SIG-M5 (cell line): ENCODE measurements around the gene ABCC4.

ENCODE experiments used
- DNase-seq: peaks from one replicate; lab custom pipeline; 2025; lab: John Stamatoyannopoulos, UW

Gene ABCC4

DNA sequence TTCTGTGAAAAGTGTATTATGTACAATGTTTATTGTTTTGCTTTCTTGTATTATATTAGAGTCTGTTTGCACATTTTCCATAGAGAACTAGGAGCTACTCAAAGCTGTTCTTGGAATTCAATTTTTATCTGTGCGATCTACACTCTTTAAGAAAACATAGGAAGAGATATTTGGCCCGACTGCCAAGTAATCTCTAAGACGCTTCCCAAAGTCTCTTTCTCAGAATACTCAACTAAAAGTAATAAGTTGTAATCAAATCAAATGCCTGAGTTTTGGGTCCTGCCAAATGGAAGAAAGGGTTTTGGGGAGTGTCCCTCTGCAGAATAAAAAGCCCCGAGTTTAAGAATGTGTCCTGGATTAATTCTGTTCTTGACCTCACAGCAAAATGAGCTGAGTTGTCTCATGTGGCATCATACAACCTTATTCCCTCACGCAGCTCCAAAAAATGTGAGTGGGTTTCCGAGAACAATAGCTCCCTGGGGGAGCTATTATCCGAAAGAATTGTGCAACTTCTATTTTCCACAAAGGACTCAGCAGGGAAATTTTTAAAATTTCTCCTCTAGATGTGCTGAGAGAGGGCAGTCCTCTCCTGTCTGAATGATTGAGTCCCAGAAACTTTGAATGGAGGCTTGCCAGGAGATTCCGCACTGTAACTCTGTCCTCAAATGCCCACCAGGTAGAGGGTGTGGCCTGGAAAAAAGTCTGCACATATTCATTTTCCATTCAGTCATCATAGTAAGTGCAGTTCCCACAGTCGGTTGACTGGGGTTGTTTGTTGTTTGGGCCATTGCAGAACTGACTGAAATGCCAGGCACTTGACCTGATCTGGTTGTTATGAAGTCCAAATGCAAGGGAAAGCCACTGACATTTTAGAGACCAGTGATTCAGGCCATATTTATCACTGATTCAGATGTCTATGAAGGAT is 309.0 kb downstream of the ABCC4 start:
- DNase-seq = no peak

DNA sequence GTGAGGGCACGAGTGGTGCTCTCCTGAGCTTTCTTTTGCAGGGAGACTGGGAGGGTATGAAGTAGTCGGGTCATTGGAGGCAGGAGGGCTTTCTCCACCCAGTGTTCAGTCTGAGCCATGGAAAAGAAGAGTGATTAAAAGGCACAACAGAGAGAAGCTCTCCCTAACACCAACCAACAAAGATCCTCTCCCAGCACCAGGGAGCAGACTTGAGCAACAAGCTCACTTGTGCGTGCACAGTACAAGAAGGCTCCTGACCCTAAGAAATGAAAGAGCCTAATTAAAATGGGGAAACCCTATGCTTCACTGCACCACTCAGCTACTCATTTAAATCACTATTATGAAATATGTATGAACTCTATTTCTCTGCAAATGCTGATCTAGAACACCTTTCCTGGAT is 312.6 kb downstream of the ABCC4 start:
- no peak for DNase-seq

DNA sequence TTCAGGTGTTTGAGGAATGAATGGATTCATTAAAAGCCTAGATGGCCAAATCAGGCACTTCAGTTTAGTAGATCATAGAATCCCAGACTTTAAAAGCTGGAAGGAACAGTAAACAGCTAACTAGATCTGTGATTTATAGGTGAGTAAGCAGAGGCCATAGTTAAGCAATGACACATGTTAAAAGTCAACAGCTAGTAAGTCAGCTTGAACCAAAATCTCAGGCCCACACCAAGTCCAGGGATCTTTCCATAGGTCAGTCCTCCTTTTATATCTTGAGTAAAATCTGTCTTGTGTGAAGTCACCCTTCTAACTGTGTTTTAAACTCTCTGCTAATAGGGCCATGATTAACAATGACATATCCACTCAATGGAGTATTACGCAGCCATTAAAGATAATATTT is 313.4 kb downstream of the ABCC4 start:
- no peak for DNase-seq

DNA sequence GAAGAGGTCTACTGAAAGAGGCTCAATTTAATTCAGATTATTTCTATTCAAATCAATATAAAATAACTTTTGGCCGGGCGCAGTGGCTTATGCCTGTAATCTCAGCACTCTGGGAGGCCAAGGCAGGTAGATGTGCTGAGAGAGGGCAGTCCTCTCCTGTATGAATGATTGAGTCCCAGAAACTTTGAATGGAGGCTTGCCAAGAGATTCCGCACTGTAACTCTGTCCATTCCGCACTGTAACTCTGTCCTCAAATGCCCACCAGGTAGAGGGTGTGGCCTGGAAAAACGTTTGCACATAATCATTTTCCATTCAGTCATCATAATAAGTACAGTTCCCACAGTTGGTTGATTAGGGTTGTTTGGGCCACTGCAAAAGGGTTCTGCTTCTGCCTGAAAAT is 314.2 kb downstream of the ABCC4 start:
- DNase-seq = no peak

DNA sequence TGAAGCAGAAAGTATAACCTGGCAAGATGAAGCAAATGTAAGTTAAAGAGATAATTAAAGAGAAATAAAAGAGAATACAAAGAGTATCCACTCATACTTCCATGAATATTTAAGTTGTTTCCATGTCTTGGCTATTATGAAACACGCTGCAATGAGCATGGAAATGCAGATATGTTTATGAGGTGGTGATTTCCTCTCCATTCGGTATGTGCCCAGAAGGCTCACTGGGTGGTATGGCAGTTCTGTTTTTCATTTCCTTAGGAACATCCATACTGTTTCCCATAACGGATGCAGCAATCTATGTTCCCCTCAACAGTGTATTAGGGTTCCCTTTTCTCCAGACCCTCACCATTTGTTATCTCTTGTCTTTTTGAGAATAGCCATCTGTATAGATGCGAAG is 316.3 kb downstream of the ABCC4 start:
- no peak for DNase-seq

DNA sequence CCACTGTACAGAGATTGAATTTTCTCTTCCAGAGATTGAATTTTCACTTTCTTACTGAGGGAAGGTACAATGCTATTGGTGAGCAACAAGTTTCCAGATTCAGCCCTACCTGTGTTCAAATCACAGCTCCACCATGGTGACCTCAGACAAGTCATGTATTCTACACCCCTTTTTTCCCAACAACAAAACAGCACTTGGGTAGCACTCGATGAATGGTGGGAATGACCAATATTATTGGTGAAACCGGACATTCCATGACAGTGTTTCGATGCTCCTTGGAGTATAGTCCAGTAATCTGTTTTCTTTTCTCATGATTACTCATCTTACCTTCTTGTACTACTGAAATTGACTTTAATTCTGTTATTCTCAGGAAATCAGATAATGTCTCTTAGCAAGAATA is 322.7 kb downstream of the ABCC4 start:
- no peak for DNase-seq

DNA sequence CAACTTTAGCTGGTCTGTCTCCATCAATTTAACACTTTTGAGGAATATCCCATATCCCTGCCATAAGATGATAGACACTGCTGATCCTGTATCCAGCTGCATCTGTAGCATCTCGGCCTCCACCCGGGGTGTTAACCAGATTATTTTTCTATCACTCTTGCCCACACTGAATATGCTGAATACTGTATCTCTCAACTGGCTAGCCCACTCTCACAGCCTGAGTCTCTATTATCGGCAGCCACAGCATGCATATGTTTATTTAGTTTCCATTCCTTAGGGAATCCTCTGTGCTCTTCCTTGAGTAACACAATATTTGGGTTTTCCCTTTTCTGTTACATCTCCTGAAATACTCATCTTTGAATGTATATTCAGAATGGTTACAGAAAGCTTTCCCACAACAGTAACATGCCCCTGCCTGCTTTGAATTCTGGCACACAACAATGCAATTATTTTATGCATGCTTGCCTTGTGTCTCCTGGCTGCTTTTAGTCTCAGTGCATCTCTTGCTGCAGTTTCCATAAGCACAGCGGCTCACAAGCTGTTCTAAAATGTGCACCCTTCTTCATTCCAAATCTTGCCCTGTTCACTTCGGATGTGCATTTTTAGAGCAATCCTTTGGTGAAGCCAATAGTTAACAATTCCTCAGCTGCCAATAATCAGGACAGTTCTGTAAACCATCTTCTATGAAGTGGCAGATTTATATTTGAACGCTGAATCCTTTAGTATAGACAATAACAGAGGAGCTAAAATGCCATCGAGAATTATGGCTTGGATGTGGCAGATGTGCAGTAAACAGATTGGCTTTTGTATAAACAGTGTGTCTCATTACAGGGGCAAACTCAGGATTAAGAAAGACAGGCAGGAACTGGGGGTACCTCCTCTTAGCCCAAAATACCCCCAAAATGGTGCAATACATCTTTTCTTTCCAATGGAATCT is 327.0 kb downstream of the ABCC4 start:
- DNase-seq = no peak

DNA sequence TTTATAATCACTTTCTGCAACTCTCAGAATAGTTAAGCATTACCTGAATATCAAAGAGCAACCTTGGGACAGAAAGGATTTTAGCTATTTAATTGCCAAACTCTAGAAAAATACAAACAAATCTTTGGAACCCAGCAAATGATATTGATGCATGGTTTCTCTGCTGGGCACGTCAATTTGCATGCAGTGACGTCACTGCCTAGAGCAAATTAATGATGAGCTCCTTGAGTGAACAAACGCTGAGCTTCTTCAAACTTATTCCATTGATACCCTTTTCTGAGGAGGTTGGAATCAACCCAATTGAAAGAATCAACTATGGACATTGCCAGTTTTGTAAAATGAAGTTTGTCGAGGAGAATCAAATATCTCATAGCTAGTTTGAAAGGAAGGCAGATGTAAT is 329.0 kb downstream of the ABCC4 start:
- no peak for DNase-seq
